KMS-11 (cell line): ENCODE data around the gene SPINK1.

Experiments
- H2AFZ ChIP-seq: fragments of 200-600 bp; sonication (generic); 2 replicates; pipeline ENCODE4 v1.6.1; 2016; ENCODE audit warnings: antibody characterized with exemption, mixed run types, low read depth
- H3K27ac ChIP-seq: fragments of 200-600 bp; sonication (generic); 2 replicates; pipeline ENCODE4 v1.6.1; 2016; ENCODE audit warnings: mild to moderate bottlenecking, mixed run types
- H3K27me3 ChIP-seq: fragments of 200-600 bp; sonication (generic); 2 replicates; pipeline ENCODE4 v1.6.1; 2017; ENCODE audit warnings: mild to moderate bottlenecking, low read depth, mixed run types, moderate library complexity; ENCODE audit not compliant: insufficient read depth
- H3K36me3 ChIP-seq: fragments of 200-600 bp; sonication (generic); 2 replicates; pipeline ENCODE4 v1.6.1; 2017; ENCODE audit warnings: mild to moderate bottlenecking, mixed run types; ENCODE audit not compliant: insufficient read depth
- H3K4me1 ChIP-seq: fragments of 200-600 bp; sonication (generic); 2 replicates; pipeline ENCODE4 v1.6.1; 2016; ENCODE audit warnings: mild to moderate bottlenecking, low read depth, mixed run types; ENCODE audit not compliant: poor library complexity, severe bottlenecking
- H3K4me2 ChIP-seq: fragments of 200-600 bp; sonication (generic); 2 replicates; pipeline ENCODE4 v1.7.0; 2016; ENCODE audit warnings: mild to moderate bottlenecking, mixed run types
- H3K4me3 ChIP-seq: fragments of 200-600 bp; sonication (generic); IDR thresholded peaks from 2 replicates; pipeline ENCODE4 v1.6.1; 2017; ENCODE audit warnings: low read depth, low read length, mixed read lengths; ENCODE audit not compliant: insufficient read depth
- H3K79me2 ChIP-seq: fragments of 200-600 bp; sonication (generic); 2 replicates; pipeline ENCODE4 v1.6.1; 2016; ENCODE audit warnings: low read depth, mixed run types; ENCODE audit not compliant: insufficient read depth
- H3K9ac ChIP-seq: fragments of 200-600 bp; sonication (generic); 2 replicates; pipeline ENCODE4 v1.6.1; 2016; ENCODE audit warnings: mild to moderate bottlenecking, mixed run types
- H4K20me1 ChIP-seq: fragments of 200-600 bp; sonication (generic); 2 replicates; pipeline ENCODE4 v1.6.1; 2016; ENCODE audit warnings: mild to moderate bottlenecking, mixed run types; ENCODE audit not compliant: insufficient read depth
- CTCF ChIP-seq: fragments of 200-600 bp; sonication (generic); conservative IDR thresholded peaks from 2 replicates; pipeline ENCODE4 v1.6.1; 2017; ENCODE audit warnings: low read depth, mild to moderate bottlenecking, antibody characterized with exemption, low read length, moderate library complexity, mixed read lengths

The SPINK1 gene

DNA sequence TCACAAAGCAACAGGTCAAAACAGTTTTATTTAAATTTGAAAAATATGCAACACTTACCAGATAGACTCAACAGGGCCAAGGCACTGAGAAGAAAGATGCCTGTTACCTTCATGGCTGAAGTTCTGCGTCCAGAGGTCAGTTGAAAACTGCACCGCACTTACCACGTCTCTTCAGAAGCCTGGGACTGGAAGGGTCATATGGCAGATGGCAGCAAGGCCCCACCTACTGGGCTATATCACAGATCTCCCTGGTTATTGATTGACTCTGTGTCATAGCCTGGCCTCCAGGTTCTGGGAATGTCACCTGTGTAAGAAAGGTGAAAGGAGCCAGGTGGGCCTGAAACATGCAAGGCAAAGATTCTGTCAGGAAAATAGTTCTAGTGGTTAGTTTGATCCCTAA, at the start of gene SPINK1:
SPINK1 (minus strand) TSS at position 207 of the 400 bp plus-strand sequence; CDS start at position 113, 94 bp downstream.
- H3K4me2 ChIP-seq, result no peak within 1 kb of the TSS
- no peak within 1 kb of the TSS for H3K27ac ChIP-seq
- H3K79me2 ChIP-seq, result no peaks in the 10 kb centered on the region
- no peaks in the 10 kb centered on the region for H4K20me1 ChIP-seq
- H3K4me1 ChIP-seq, result no peaks in the 10 kb centered on the region
- no peaks in the 10 kb centered on the region for H3K27me3 ChIP-seq
- no peaks in the 10 kb centered on the region for H3K36me3 ChIP-seq
- TF ChIP-seq CTCF, result no peak
- no peak within 1 kb of the TSS for H3K9ac ChIP-seq
- H2AFZ ChIP-seq, result no peak within 1 kb of the TSS
- no peak within 1 kb of the TSS for H3K4me3 ChIP-seq

DNA sequence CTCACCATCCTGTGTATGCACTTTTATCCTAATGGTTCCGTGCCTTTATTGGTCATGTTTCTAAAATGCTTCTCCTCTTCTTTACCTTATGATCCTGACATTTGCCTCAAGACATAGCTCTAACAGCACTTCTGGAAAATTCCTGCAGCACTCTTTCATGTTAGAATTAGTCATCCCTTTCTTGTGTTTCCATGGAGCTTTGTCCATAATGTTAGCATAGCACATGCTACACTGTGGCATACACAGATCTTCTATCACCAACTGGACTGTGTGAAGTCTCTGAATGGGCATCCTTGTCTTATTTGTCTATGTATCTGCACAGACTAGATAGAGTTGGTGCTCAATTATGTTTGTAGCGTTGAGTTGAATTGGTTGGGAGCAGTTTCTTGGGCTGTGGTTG, 49.0 kb upstream of the SPINK1 start:
- no peak overlapping the region for H2AFZ ChIP-seq

DNA sequence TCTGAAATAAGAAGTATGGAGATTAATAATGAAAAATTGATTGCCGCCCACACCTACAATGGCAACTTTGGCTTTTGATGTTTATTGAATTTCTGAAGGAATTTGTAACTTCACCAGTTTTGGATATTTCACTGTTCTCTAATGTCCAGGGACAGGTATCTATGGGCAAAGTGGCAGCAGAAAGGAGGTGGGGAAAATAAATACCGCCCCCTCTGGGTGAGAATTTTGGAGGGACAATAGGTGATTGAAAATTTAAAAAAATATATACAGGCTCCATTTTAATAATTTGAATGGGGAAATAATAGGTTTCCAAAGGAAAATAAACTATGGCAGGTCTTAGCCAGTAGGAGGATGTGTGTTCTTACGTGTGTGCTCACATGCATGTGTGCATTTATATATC, 48.3 kb upstream of the SPINK1 start:
- Histone ChIP-seq H3K4me3 (no peak overlapping the region), H3K79me2 (no peaks in the 10 kb centered on the region), H3K27ac (no peak overlapping the region), H3K4me2 (no peak overlapping the region), H3K9ac (no peak overlapping the region), H3K36me3 (no peaks in the 10 kb centered on the region), H4K20me1 (no peaks in the 10 kb centered on the region), H3K27me3 (no peaks in the 10 kb centered on the region), H3K4me1 (no peaks in the 10 kb centered on the region), H2AFZ (no peak overlapping the region)
- TF ChIP-seq CTCF, result no peak

More for the DNA sequence above, 49.0 kb upstream of the SPINK1 start:
- Histone ChIP-seq H4K20me1 (no peaks in the 10 kb centered on the region), H3K36me3 (no peaks in the 10 kb centered on the region), H3K4me3 (no peak overlapping the region), H3K27me3 (no peaks in the 10 kb centered on the region), H3K27ac (no peak overlapping the region), H3K79me2 (no peaks in the 10 kb centered on the region), H3K4me2 (no peak overlapping the region), H3K4me1 (no peaks in the 10 kb centered on the region), H3K9ac (no peak overlapping the region)
- TF ChIP-seq CTCF, result no peak

GRCh38 chr5:147878066-147878759, 46.7 kb upstream of the SPINK1 start, which contains the start of gene SCGB3A2:
Gene SCGB3A2, plus strand, starts transcription at chr5:147878711. Its CDS starts 93 bp downstream, at chr5:147878804.
- Histone ChIP-seq H3K27ac (no peak within 1 kb of the TSS), H3K9ac (no peak within 1 kb of the TSS), H3K27me3 (no peaks in the 10 kb centered on the region), H2AFZ (no peak within 1 kb of the TSS), H3K79me2 (no peaks in the 10 kb centered on the region), H3K4me2 (no peak within 1 kb of the TSS), H3K4me1 (no peaks in the 10 kb centered on the region), H4K20me1 (no peaks in the 10 kb centered on the region), H3K36me3 (no peaks in the 10 kb centered on the region), H3K4me3 (no peak within 1 kb of the TSS)
- TF ChIP-seq CTCF, result no peak
